AG04449 (cell line): ENCODE results near the gene DNAH14.
A peak's percentile ranks its signal among the peaks of the same experiment; 100 is the strongest.
"Not testable (repeated sequence)": the region's sequence is repeated elsewhere in the genome, so short reads cannot be mapped to it uniquely, and the experiment has no call there.

Experiments used
- CTCF ChIA-PET: fragments of 350-600 bp; formaldehyde crosslinking; extraction: SDS; loops from one replicate; lab custom pipeline; 2021; ENCODE audit warnings: antibody characterized with exemption; lab: Yijun Ruan, JAX
- POLR2A ChIA-PET: fragments of 400-600, 350-600 bp; formaldehyde crosslinking; extraction: SDS; loops from one replicate; lab custom pipeline; 2020; ENCODE audit warnings: antibody characterized with exemption, inconsistent platforms; lab: Yijun Ruan, JAX
- DNase-seq: peaks from one replicate; pipeline ENCODE4 v3.0.0-alpha.2; 2010; ENCODE audit warnings: low read depth, low spot score
- H3K4me3 ChIP-seq: 2 replicates; pipeline ENCODE4 v1.5.1; 2011; ENCODE audit warnings: low read depth, mild to moderate bottlenecking, control low read depth, low read length
- CTCF ChIP-seq: IDR thresholded peaks from one replicate; pipeline ENCODE4 v1.5.1; 2011; ENCODE audit warnings: mild to moderate bottlenecking, moderate library complexity, low read length, control low read depth, inconsistent platforms; ENCODE audit not compliant: insufficient read depth; ENCODE audit errors: missing control alignments

DNAH14 gene

GRCh38 chr1:224929335-224930237, at the start of gene DNAH14:
TSS of gene DNAH14 (plus strand) at chr1:224929675. CDS start at chr1:224952703, 23,028 bp downstream.
- no peak for DNase-seq
- POLR2A ChIA-PET: no interaction called here
- CTCF ChIA-PET: interaction anchor here (1.0 to 1.5 kb wide), 2 partner anchors 416 kb away, joined by 3 to 7 read pairs; no protein-coding TSS in a partner anchor
- H3K4me3 ChIP-seq: peak within 1 kb of the TSS; percentile 61
- no peak for TF ChIP-seq CTCF

- no peak overlapping the region for H3K4me3 ChIP-seq
- ChIA-PET POLR2A (no interaction called here), CTCF (interaction anchor here (0.7 to 3.7 kb wide), 4 partner anchors 14 to 368 kb away, joined by 3 to 17 read pairs (median 4); no protein-coding TSS in a partner anchor)
- no peak for TF ChIP-seq CTCF
- DNase-seq: no peak
These were observed 48.7 kb upstream of the DNAH14 start for GRCh38 chr1:224880593-224881307.

GRCh38 chr1:224881308-224881692, 48.2 kb upstream of the DNAH14 start:
- H3K4me3 ChIP-seq, DNase-seq, POLR2A ChIA-PET: not testable (repeated sequence)
- CTCF ChIA-PET: interaction anchor here (0.7 to 1.9 kb wide), 3 partner anchors 13 to 31 kb away, joined by 3 to 6 read pairs (median 3); no protein-coding TSS in a partner anchor

GRCh38 chr1:224881762-224882211, 47.7 kb upstream of the DNAH14 start:
- ChIA-PET POLR2A (no interaction called here), CTCF (interaction anchor here (1.3 to 1.9 kb wide), 2 partner anchors 13 to 31 kb away, joined by 3 to 6 read pairs; no protein-coding TSS in a partner anchor)
- DNase-seq: no peak
- H3K4me3 ChIP-seq: no peak overlapping the region
- TF ChIP-seq CTCF: no peak

GRCh38 chr1:224882264-224882663, 47.2 kb upstream of the DNAH14 start:
- TF ChIP-seq CTCF: no peak
- ChIA-PET POLR2A (no interaction called here), CTCF (interaction anchor here (1.3 to 1.9 kb wide), 2 partner anchors 12 to 31 kb away, joined by 3 to 6 read pairs; no protein-coding TSS in a partner anchor)
- no peak for DNase-seq
- H3K4me3 ChIP-seq: no peak overlapping the region

GRCh38 chr1:224883091-224883490, 46.4 kb upstream of the DNAH14 start:
- CTCF ChIA-PET: interaction anchor here (1.3 kb wide), 1 partner anchor 32 kb away, joined by 3 read pairs; no protein-coding TSS in a partner anchor
- DNase-seq: no peak
- TF ChIP-seq CTCF: no peak
- POLR2A ChIA-PET: no interaction called here
- no peak overlapping the region for H3K4me3 ChIP-seq
